ENCODE results near the gene TRAPPC12.

Gene TRAPPC12

DNA sequence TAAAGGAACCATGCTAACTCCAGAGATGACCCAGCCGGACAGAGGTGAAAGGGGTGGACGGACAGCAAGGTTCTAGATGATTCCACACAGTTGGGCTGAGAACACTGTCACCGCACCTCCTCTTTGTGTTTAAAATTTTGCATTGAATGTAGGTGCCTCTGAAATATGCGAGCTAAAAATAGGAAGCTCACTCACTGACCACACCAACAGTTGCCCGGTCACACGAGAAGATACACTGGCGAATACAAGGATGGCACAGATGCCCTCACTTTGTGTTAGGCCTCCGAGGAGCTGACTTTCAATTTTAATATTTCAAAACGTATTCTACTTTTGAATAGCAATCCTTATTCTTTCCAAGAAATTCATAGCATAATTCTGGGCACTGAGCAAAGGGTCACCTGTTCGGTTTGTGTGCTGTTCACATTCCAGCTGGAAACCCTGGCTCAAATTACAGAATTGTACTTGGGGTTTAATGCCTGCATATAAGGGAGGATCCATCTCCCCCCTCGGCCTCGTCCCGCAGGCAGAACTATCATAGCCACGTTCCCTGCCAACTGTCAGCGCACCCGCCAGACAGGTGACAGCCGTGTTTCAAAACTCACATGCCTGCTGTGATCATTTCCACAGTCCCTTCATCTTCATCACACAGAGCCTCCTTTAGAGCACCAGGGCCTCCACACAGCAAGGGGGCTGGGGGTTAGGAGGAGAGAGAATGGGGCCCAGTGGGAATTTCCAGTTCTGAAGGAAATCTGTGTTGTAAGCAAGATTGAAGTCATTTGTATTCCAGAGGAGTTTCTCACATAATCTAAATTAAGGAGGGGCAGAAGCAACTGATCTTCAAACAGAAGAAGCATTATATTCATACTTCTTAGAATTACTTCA lies 91.6 kb downstream of the TRAPPC12 start:
- no peak for DNase-seq

DNA sequence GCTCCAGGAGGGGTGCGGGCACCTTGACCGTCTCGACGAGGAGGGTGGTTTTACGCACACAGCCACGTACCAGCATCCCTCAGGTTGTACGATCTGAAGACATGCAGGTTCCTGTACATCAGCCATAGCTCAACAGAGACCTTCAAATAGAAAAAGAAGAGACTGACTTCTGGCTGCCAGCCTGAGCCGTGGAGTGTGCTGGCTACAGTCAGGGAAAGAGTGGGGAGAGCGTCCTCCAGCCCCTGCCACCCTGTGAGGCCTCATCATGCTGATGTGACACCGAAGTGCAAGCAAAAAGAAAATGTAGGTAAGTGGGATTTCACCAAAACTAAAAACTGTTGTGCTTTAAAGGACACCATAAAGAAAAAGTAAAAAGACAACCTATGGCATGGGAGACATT lies 92.8 kb downstream of the TRAPPC12 start:
- DNase-seq, result no peak

DNA sequence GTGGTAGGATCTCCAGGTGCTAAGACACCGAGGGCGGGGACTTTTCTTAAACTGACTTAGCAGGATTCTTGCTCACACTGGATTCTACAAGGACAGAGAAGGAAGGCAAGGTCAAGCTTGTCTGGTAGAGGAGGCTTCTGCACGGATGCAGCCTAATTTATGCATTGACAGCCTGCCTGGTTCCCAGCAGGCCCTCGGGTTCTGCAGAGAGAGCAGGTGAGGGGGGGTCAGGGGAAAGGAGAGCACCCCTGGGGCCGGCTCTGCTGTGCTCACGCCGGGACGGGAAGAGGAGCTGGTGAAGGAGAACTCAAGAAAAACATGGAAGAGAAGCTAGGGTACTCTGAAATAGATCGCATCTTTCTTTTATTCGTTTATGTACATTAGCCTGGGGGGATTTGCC lies 93.5 kb downstream of the TRAPPC12 start:
- DNase-seq, result no peak

- peak in 1 of 2 donors; percentile 35 for DNase-seq
These were observed 96.3 kb downstream of the TRAPPC12 start for GRCh38 chr2:3475771-3476170.

DNA sequence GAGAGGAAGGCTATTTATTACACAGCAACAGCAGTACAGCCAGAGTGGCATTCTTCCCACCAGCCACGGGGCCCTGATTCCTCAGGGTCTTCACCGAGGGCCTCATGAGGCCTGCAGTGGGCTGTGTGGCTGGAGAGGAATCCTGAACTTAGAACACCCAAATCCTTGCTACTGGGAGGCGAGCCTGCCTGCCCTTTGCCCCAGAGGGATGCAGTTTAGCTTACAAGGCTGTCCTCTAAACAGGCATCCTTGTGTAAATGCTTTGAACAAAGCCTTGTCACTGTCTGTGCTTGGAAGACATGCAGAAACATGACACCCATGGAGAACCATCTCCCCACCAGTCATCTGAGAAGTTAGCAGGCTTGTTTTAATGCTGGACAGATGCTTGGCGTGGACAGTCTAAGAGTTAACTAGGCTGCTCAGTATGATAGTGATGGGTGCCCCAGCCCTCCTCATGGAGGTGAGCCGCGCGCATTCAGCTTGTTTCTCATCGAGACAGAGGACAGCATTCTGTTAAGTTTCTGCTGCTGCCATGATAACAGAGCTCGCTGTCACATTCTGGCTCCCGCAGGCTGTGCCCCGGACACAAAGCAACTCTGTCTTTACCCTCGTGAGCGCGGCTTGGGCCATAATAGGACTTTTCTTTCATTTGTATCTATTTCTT lies 97.0 kb downstream of the TRAPPC12 start:
- DNase-seq, result peak; percentile 71 to 76

DNA sequence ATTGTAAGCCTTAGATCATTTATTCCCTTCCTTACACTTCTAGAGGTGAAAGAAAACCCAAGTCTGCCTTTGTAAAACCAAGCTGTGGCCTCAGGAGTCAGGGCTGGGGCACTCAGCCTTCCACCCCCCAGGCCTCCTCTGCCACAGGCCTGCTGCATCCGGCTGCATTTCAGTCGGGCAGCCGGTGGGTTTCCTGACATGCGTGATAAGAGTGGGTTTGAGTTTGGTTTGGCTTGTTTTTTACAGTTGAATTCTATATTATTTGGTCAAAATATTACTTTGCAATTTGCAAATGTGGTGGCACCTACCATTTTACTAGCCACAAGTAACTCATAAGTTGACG lies 97.5 kb downstream of the TRAPPC12 start:
- DNase-seq, result no peak

GRCh38 chr2:3478846-3479385 lies 99.4 kb downstream of the TRAPPC12 start:
- DNase-seq, result no peak

GRCh38 chr2:3479430-3480320 lies 100.2 kb downstream of the TRAPPC12 start:
- no peak for DNase-seq

- DNase-seq, result no peak
These were observed 101.0 kb downstream of the TRAPPC12 start for GRCh38 chr2:3480352-3481010.

DNA sequence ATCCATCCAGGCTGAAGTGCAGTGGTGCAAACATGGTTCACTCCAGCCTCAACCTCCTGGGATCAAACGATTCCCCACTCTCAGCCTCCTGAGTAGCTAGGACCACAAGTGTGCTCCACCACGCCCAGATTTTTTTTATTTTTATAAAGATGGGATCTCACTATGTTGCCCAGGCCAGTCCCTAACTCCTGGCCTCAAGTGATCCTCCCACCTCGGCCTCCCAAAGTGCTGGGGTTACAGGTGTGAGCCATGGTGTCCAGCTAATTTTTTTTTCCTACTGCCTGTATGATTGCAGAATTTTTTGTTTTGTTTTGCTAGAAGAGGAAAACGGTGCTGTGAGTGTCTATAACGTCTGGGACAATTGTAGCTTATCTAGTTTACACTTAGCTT lies 101.5 kb downstream of the TRAPPC12 start:
- no peak for DNase-seq

DNA sequence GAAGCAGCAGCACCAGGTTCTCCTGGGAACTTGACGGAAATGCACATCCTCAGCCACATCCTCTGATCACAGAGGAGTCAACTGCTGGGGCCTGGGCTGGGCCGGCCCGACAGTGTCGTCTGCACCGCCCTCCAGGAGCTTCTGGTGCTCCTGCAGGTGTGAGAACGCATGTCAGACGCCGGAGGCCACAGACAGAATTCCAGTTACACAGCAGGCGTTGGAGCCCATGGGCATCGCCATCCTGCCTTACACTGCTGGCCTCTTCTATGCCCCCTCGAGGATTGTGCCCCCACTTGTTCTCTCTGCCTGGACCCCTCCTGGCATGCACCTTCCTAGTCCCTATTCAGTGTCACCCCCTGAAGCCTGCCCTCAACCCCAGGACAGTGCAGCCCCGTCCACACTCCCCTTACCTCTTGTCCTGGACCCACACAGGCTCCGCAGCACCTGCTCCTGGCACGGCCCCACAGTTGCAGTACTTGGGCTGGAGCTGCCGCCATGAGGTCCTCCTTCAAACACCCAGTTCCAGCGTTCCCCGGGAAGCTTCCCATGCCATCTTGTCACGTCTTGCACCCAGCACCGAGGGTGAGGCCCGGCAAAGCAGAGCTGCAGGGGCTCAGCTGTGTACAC lies 102.4 kb downstream of the TRAPPC12 start:
- DNase-seq, result no peak

- no peak for DNase-seq
These were observed 102.9 kb downstream of the TRAPPC12 start for GRCh38 chr2:3482363-3482821.

- DNase-seq, result peak in 1 of 2 donors; percentile 51
These were observed 103.9 kb downstream of the TRAPPC12 start for GRCh38 chr2:3483227-3483985.

DNA sequence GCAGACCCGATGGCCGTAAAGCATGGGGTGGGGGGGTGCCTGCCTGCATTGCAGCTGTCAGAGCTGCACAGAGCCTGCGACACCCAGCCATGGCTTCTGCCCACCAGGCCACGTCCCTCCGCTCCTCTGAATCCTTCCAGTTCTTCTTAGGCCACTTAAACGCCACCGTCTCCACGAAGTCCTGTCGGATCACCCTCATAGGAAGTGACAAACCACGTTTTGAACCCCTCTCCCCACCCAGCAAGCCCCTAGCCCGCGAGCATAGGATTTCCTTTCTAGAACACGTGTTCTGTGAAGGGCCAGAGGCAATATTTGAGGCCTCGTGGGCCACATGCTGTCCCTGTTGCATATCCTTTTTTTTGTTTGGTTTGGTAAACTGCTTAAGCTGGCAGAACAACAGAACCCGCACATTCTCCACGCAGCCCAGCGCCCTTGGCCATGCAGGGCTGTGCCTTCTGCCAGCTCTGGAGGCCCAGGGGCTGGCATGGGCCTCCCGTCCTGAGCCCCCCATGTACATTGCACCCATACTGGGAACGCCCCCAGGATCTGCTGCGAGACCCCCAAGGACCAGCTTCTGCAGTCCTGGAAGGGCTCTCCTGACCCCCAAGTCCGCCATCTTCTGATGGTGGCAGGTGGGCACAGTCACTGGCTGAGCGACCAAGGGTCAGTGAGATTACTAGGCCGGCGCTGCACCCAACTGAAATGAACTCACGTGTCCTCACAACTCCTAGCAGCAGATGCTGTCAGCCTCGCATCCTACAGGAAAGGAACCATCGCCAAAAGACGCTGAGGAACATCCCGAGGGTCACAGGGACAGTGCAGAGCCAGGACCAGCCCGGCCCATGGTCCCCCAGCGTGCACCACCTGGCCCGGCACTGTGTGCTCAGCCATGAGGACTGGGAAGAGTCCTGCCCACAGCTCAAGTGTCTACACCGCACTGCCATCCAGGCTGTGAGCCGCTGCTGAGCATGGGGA lies 104.8 kb downstream of the TRAPPC12 start:
- no peak for DNase-seq

GRCh38 chr2:3485166-3485565 lies 105.7 kb downstream of the TRAPPC12 start:
- no peak for DNase-seq

DNA sequence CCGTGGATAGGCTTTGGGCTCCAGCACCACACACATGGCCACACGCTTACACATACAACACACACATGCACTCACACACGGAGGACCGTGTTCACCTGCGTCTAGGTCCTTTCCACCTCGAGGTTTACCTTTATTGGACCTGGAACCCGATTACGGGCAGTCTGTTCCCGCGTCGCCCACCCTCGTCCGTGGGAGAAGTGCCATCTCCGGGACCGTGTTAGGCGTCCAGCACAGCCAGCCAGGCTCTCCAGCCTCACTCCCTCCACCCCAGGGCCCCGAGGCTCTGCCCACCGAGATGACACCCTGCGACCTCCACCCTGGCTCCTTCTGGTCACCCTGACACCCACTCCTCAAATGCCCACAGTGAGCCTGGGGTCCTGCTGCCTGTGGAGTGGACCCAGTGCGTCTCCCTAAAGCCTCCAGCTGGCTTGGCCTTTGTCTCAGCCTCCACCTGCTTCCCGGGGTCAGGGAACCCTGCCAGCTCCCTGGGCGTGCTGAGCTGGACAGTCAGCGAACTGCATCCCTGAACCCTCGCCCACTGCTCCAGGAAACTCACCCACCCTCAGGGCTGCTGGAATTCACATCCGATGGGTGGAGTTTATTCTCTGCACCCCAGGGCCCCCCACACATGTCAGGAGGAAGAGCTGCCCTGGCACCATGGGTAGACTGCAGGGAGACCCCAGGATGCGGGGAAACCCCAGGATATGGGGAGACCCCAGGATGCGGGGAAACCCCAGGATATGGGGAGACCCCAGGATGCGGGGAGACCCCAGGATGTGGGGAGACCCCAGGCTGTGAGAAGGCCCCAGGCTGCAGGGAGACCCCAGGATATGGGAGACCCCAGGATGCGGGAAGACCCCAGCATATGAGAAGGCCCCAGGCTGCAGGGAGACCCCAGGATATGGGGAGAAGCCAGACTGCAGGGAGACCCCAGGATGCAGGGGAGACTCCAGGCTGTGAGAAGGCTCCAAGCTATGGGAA lies 106.8 kb downstream of the TRAPPC12 start:
- no peak for DNase-seq

DNA sequence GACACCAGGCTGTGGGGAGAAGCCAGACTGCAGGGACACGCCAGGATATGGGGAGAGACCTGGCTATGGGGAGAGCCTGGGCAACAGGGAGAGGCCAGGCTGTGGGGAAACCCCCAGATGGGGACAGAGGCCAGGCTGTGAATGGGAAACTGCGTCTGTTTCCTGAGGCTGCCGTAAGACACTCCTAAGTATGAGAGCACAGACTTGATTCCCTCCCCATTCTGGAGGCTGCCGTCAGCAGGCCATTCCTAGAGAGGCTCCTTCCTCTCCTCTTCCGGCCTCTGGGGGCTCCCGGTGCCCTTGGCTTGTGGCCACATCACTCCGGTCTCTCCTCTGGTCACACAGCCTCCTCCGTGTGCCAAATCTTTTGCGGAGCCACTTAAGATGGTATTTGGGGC lies 107.5 kb downstream of the TRAPPC12 start:
- no peak for DNase-seq

- DNase-seq, result no peak
These were observed 107.9 kb downstream of the TRAPPC12 start for GRCh38 chr2:3487432-3487831.

All from hippocampal formation (tissue), 2 donors.